K562 (cell line): Measurements from ENCODE around the gene INTS13. TPM values are rescaled to one million over a fixed set of nuclear protein-coding genes. Genes with fewer than 3 reads are reported as not detected.

Experiments used
- ATAC-seq: fragments of 200-7000 bp; cut with Tn5 transposase; 3 replicates; pipeline ENCODE4 v1.9.1; 2020; ENCODE audit warnings: moderate library complexity
- BruUV-seq: library from RNA; stranded (reverse); fragments of 400-500 nt; replicated peaks from 2 replicates; lab custom pipeline; 2021; lab: Mats Ljungman, UMichigan
- CTCF ChIA-PET: fragments of 300-600 bp; formaldehyde crosslinking; extraction: SDS; loops from one replicate; lab custom pipeline; 2021; ENCODE audit warnings: low intra/inter-chr PET ratio; lab: Yijun Ruan, JAX
- POLR2A ChIA-PET: fragments of 300-600, 350-650 bp; sonication (Branson Sonifier 250); formaldehyde crosslinking; extraction: SDS; loops from one replicate; lab custom pipeline; 2021; ENCODE audit warnings: antibody characterized with exemption, inconsistent platforms; lab: Yijun Ruan, JAX
- DNase-seq, 4 experiments: peaks; one replicate each; pipeline versions ENCODE4 v3.0.0 to v3.0.0-alpha.2; 2011 to 2018; ENCODE audit warnings: low spot score in 3 of 4, mixed read lengths in 3 of 4; ENCODE audit errors: extremely low read depth in 1 of 4
- FAIRE-seq: peaks from 2 replicates; lab custom pipeline; 2011; peaks lifted over from hg19 to GRCh38; lab: Jason Lieb, UNC
- H2AFZ ChIP-seq: 2 replicates; pipeline ENCODE4 v1.6.0; 2011; ENCODE audit warnings: low read depth, low read length, control low read depth, inconsistent platforms
- H3K27ac ChIP-seq: fragments of 200-600 bp; 3 replicates; pipeline ENCODE4 v1.8.0; 2011; ENCODE audit warnings: low read depth, mild to moderate bottlenecking, control low read depth, inconsistent platforms, low read length, moderate library complexity, mixed read lengths; ENCODE audit errors: extremely low read depth
- H3K27me3 ChIP-seq, 2 experiments: fragments of 300-600 bp in 1 of 2; 2 replicates in 1 of 2; 3 replicates in 1 of 2; pipeline versions ENCODE4 v1.6.0 to v1.8.0; 2011; ENCODE audit warnings: inconsistent platforms in 2 of 2, low read length in 2 of 2, mild to moderate bottlenecking in 1 of 2, mixed read lengths in 1 of 2, moderate library complexity in 1 of 2; ENCODE audit not compliant: control insufficient read depth in 2 of 2, insufficient read depth in 2 of 2
- H3K36me3 ChIP-seq: fragments of 300-600 bp; 3 replicates; pipeline ENCODE4 v1.8.0; 2011; ENCODE audit warnings: mild to moderate bottlenecking, low read length, inconsistent platforms; ENCODE audit not compliant: control insufficient read depth, insufficient read depth
- H3K4me1 ChIP-seq, 2 experiments: fragments of 200-600 bp in 1 of 2; replicated peaks in 1 of 2; 2 replicates in 1 of 2; 3 replicates in 1 of 2; pipeline versions ENCODE4 v1.5.1 to v1.8.0; 2011; ENCODE audit warnings: inconsistent platforms in 2 of 2, low read length in 2 of 2, mild to moderate bottlenecking in 1 of 2, mixed read lengths in 1 of 2, moderate library complexity in 1 of 2; ENCODE audit not compliant: control insufficient read depth in 2 of 2, insufficient read depth in 2 of 2
- H3K4me2 ChIP-seq: 2 replicates; pipeline ENCODE4 v1.6.1; 2011; ENCODE audit warnings: low read length, control low read depth, inconsistent platforms, mixed read lengths; ENCODE audit not compliant: insufficient read depth
- H3K4me3 ChIP-seq: fragments of 200-600 bp; sonication (generic), shearing (Covaris generic); 2 replicates; pipeline ENCODE4 v1.5.1; 2016; ENCODE audit warnings: control low read depth, inconsistent platforms
- H3K79me2 ChIP-seq: fragments of 200-600 bp; 3 replicates; pipeline ENCODE4 v1.8.0; 2011; ENCODE audit warnings: low read length, inconsistent platforms; ENCODE audit not compliant: control insufficient read depth, insufficient read depth
- H3K9ac ChIP-seq, 2 experiments: 2 replicates each; pipeline versions ENCODE4 v1.6.0 to v1.6.1; 2011; ENCODE audit warnings: low read depth in 2 of 2, low read length in 2 of 2, control low read depth in 1 of 2, inconsistent platforms in 1 of 2, mild to moderate bottlenecking in 1 of 2, mixed read lengths in 1 of 2; ENCODE audit not compliant: insufficient read depth in 1 of 2
- H3K9me1 ChIP-seq: one replicate; pipeline ENCODE4 v1.6.0; 2011; ENCODE audit warnings: inconsistent platforms, mild to moderate bottlenecking, low read length, moderate library complexity; ENCODE audit not compliant: control insufficient read depth, insufficient read depth
- H3K9me3 ChIP-seq: replicated peaks from 2 replicates; pipeline ENCODE4 v1.5.1; 2011; ENCODE audit warnings: low read depth, low read length, inconsistent platforms; ENCODE audit not compliant: control insufficient read depth, insufficient read depth
- H4K20me1 ChIP-seq: replicated peaks from 2 replicates; pipeline ENCODE4 v1.6.1; 2011; ENCODE audit warnings: low read length, inconsistent platforms, mixed read lengths; ENCODE audit not compliant: control insufficient read depth, insufficient read depth
- ATF3 ChIP-seq, 2 experiments: fragments of 450-650 bp in 1 of 2; sonication (generic) in 1 of 2; formaldehyde crosslinking in 1 of 2; IDR thresholded peaks in 1 of 2; conservative IDR thresholded peaks in 1 of 2; 2 replicates each; pipeline versions ENCODE4 v1.6.1 to v1.8.1; 2016 to 2023; ENCODE audit warnings: mild to moderate bottlenecking in 2 of 2, moderate library complexity in 2 of 2, inconsistent platforms in 1 of 2, missing genetic modification reagents in 1 of 2
- CAMTA2 ChIP-seq: fragments of 250-450 bp; sonication (Bioruptor Pico); conservative IDR thresholded peaks from 2 replicates; pipeline ENCODE4 v1.5.1; 2022
- CEBPG ChIP-seq, 3 experiments: fragments of 200-800 bp in 1 of 3; sonication (Bioruptor generic) in 1 of 3; sonication (generic) in 1 of 3; formaldehyde crosslinking in 1 of 3; IDR thresholded peaks in 2 of 3; conservative IDR thresholded peaks in 1 of 3; 2 replicates each; pipeline versions ENCODE4 v1.6.1 to v1.8.0; 2016 to 2022; ENCODE audit warnings: missing compliant biosample characterization in 2 of 3, missing genetic modification characterization in 2 of 3, mild to moderate bottlenecking in 1 of 3, missing genetic modification reagents in 1 of 3
- CREBBP ChIP-seq: IDR thresholded peaks from one replicate; pipeline ENCODE4 v1.6.1; 2012; ENCODE audit warnings: low read depth, mild to moderate bottlenecking, control low read depth, inconsistent platforms, low read length
- FOXK1 ChIP-seq: sonication (generic); formaldehyde crosslinking; IDR thresholded peaks from 2 replicates; pipeline ENCODE4 v1.8.0; 2022; ENCODE audit warnings: missing genetic modification reagents, mild to moderate bottlenecking, borderline replicate concordance
- HINFP ChIP-seq: fragments of 450-650 bp; conservative IDR thresholded peaks from 2 replicates; pipeline ENCODE4 v1.6.1; 2016; ENCODE audit warnings: missing genetic modification characterization, low read depth, mild to moderate bottlenecking, control low read depth, missing compliant biosample characterization
- HOMEZ ChIP-seq: fragments of 250-450 bp; sonication (Bioruptor Pico); IDR thresholded peaks from 2 replicates; pipeline ENCODE4 v1.4.0; 2020; ENCODE audit warnings: mild to moderate bottlenecking, moderate library complexity
- JUN ChIP-seq, 2 experiments: sonication (generic) in 1 of 2; formaldehyde crosslinking in 1 of 2; IDR thresholded peaks; 2 replicates each; pipeline versions ENCODE4 v1.6.1 to v1.8.0; 2012 to 2022; ENCODE audit warnings: borderline replicate concordance in 2 of 2, mild to moderate bottlenecking in 2 of 2, improper control_type of control experiment in 1 of 2, low read depth in 1 of 2, low read length in 1 of 2, missing genetic modification reagents in 1 of 2
- MYC ChIP-seq, 2 experiments: fragments of 250-450 bp in 1 of 2; sonication (Bioruptor Pico) in 1 of 2; IDR thresholded peaks; 2 replicates each; pipeline versions ENCODE4 v1.5.1 to v1.6.1; 2012 to 2021; ENCODE audit warnings: low read depth in 2 of 2, borderline replicate concordance in 1 of 2, improper control_type of control experiment in 1 of 2, low read length in 1 of 2, mild to moderate bottlenecking in 1 of 2, moderate library complexity in 1 of 2
- NBN ChIP-seq: fragments of 450-650 bp; IDR thresholded peaks from 2 replicates; pipeline ENCODE4 v1.6.1; 2016; ENCODE audit warnings: low read depth, mild to moderate bottlenecking
- PHB ChIP-seq: fragments of 250-450 bp; sonication (Bioruptor Pico); IDR thresholded peaks from 2 replicates; pipeline ENCODE4 v1.5.0; 2021
- SMARCC2 ChIP-seq: fragments of 450-650 bp; IDR thresholded peaks from 2 replicates; pipeline ENCODE4 v1.6.1; 2017; ENCODE audit warnings: antibody characterized with exemption, moderate library complexity, mild to moderate bottlenecking, low read depth
- ZNF384 ChIP-seq: IDR thresholded peaks from 2 replicates; pipeline ENCODE4 v1.6.1; 2012; ENCODE audit warnings: low read depth, low read length, improper control_type of control experiment
- ZNF507 ChIP-seq: conservative IDR thresholded peaks from 2 replicates; pipeline ENCODE4 v1.6.1; 2017; ENCODE audit warnings: missing genetic modification characterization, missing compliant biosample characterization
- WGBS: fragments of 100-300 bp; shearing (Covaris generic); methylation state at CpG from one replicate; pipeline ENCODE4 v1.1.6; 2016; ENCODE audit warnings: low coverage, mixed read lengths; ENCODE audit not compliant: insufficient coverage; ENCODE audit errors: missing lambda C conversion rate; 5-methylcytosine and 5-hydroxymethylcytosine counted together
- in situ Hi-C: fragments of 300-500 bp; cut with MboI; formaldehyde crosslinking; loops from 4 replicates; pipeline ENCODE4 v1.15.0; 2018; ENCODE audit warnings: inconsistent platforms, mixed read lengths
- intact Hi-C: fragments of 100-400 bp; cut with micrococcal nuclease; formaldehyde crosslinking; loops from 2 replicates; pipeline ENCODE4 v1.14.2; 2022
- polyA plus RNA-seq, 8 experiments: library from polyadenylated mRNA; depleted of rRNA in 4 of 8; stranded (reverse) in 5 of 8; unstranded in 3 of 8; fragments of >200 nt; fragmentation: Nextera tagmentation in 2 of 8; fragmentation: Illumina TruSeq in 1 of 8; extraction: Ambion mirVana in 2 of 8; extraction: Trizol in 1 of 8; gene quantifications; 2 replicates each; pipeline versions ENCODE4 v1.2.1 to v1.2.3, GENCODE V29; 2011 to 2014; ENCODE audit warnings: inconsistent platforms in 1 of 8, missing spikeins in 1 of 8
- total RNA-seq, 7 experiments: library from RNA; depleted of rRNA in 6 of 7; stranded (reverse); fragments of >200 nt in 6 of 7; fragmentation: Illumina TruSeq in 2 of 7; extraction: Trizol in 2 of 7; gene quantifications; 2 replicates each; pipeline versions ENCODE4 v1.2.1 to v1.2.3, GENCODE V29; 2011 to 2021; ENCODE audit warnings: low replicate concordance in 1 of 7

INTS13 gene
- total and polyA plus RNA-seq, 9 of the 15 experiments (the other 6 are each of a cell fraction or from before 2014, with no cell fraction given) = 48.3 to 91.8 (median 78.1) TPM

GRCh38 chr12:26891704-26892103 lies 46.1 kb downstream of the INTS13 start:
- Histone ChIP-seq H3K36me3 (no peaks in the 10 kb centered on the region), H4K20me1 (no peaks in the 10 kb centered on the region; the same call in 1 of the 2 replicates), H2AFZ (no peak overlapping the region), H3K9ac (no peak overlapping the region), H3K9me1 (peaks cover 6% of the 10 kb centered on the region), H3K4me2 (no peak overlapping the region), H3K4me1 (no peaks in the 10 kb centered on the region; a peak in 1 of 5 replicates), H3K4me3 (no peak overlapping the region), H3K27me3 (no peaks in the 10 kb centered on the region), H3K9me3 (no peaks in the 10 kb centered on the region), H3K27ac (no peak overlapping the region), H3K79me2 (no peaks in the 10 kb centered on the region)
- intact Hi-C loops = no loop called here
- WGBS = 33% methylated on average over 1 of the region's 1 CpG
- ATAC-seq (no peak), DNase-seq (no peak), FAIRE-seq (no peak)
- no TSS peak for BruUV-seq
- TF ChIP-seq CAMTA2 (CRISPR knock-in tag) (no peak), JUN (IDR thresholded peaks at IDR 0.05; ENCODE audit: borderline replicate concordance, low read depth, low read length) (no peak), JUN (CRISPR knock-in tag; IDR thresholded peaks at IDR 0.05; ENCODE audit: borderline replicate concordance) (no peak), HINFP (no peak), CREBBP (no peak), SMARCC2 (no peak), PHB (CRISPR knock-in tag) (no peak), ZNF507 (tag) (no peak), FOXK1 (CRISPR knock-in tag) (no peak), ZNF384 (no peak), NBN (no peak), MYC (IDR thresholded peaks at IDR 0.05; ENCODE audit: low read depth, low read length) (no peak), MYC (CRISPR knock-in tag; IDR thresholded peaks at IDR 0.05; ENCODE audit: borderline replicate concordance, low read depth) (no peak), HOMEZ (CRISPR knock-in tag) (no peak), CEBPG (CRISPR knock-in tag; IDR thresholded peaks at IDR 0.05) (no peak), CEBPG (tag; conservative IDR thresholded peaks at IDR 0.05 in 1 of 2, IDR thresholded peaks at IDR 0.05 in 1 of 2) (no peak), ATF3 (IDR thresholded peaks at IDR 0.05) (no peak), ATF3 (CRISPR knock-in tag; conservative IDR thresholded peaks at IDR 0.05) (no peak)
- in situ Hi-C loops = no loop called here
- ChIA-PET POLR2A (no interaction called here), CTCF (no interaction called here)
